ENCODE measurements around the gene TTC7B.

The TTC7B gene

DNA sequence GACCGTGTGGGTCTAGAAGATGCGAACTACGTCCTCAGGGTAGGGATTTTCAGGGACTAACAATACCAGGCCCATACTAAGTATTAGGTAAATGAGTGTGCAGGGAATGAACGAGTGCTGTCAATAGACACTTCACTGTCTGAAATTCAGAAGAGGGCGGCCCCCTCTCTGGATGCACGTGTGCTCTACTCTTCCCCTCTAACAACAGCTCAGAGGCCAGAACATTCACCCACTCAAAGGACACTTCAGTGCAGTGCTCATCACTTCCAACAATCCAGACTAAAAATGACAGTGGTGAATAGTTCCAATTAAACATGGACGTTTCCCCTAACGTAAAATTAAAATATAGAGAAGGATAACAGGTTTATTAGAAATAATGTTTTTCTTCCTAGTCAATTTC lies 219.5 kb downstream of the TTC7B start:
- Mint-ChIP-seq H3K36me3 (ENCODE audit: low read depth) (peaks cover 3% of the 10 kb centered on the region), H3K27me3 (ENCODE audit: low read depth) (no peaks in the 10 kb centered on the region), H3K4me1 (peaks cover 22% of the 10 kb centered on the region), H3K27ac (no peak overlapping the region), H3K9me3 (no peaks in the 10 kb centered on the region), H3K4me3 (no peak overlapping the region)
- TF ChIP-seq, protein P1, sequence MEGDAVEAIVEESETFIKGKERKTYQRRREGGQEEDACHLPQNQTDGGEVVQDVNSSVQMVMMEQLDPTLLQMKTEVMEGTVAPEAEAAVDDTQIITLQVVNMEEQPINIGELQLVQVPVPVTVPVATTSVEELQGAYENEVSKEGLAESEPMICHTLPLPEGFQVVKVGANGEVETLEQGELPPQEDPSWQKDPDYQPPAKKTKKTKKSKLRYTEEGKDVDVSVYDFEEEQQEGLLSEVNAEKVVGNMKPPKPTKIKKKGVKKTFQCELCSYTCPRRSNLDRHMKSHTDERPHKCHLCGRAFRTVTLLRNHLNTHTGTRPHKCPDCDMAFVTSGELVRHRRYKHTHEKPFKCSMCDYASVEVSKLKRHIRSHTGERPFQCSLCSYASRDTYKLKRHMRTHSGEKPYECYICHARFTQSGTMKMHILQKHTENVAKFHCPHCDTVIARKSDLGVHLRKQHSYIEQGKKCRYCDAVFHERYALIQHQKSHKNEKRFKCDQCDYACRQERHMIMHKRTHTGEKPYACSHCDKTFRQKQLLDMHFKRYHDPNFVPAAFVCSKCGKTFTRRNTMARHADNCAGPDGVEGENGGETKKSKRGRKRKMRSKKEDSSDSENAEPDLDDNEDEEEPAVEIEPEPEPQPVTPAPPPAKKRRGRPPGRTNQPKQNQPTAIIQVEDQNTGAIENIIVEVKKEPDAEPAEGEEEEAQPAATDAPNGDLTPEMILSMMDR (IDR thresholded peaks at IDR 0.05; ENCODE audit: unreplicated experiment in 3 of 3), result no peak

DNA sequence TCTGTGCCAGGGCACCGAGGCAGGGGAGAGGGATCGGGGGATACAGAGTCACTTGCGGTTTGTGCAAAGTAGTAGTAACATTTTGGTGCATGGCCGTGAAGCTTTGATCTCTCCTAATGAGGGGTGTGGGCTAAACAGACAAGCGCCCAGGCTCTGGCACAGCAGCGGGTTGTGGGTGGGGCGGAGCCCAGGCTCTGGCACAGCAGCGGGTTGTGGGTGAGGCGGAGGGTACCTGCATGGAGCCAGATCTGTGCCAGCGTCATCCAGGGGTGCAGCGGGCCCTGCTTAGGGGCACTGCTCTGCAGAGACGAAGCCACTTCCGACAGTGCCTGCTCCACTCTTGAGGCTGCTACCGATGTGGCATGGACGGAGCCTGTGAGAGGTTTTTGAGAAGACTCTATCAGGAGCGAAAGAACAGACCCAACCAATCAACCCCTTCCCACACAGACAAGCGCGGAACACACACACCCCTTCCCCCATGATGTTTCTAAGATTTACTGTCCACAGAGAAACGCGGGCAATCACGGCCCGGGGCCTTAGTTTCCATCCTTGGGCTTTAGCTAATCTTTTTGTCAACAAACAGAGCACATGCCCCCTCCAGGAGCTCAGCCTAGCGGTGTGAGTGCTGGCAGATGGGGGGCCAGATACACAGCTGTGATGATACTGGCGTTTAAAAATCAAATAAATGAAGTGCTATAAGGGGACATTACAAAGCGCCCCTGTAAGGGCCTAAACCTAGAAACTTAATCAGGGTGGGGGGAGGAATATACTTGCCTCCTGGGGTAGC lies 222.8 kb downstream of the TTC7B start:
- H3K4me1 Mint-ChIP-seq, result peaks cover 7% of the 10 kb centered on the region
- TF ChIP-seq, protein P1 (IDR thresholded peaks at IDR 0.05; ENCODE audit: unreplicated experiment in 3 of 3), result no peak
- H3K4me3 Mint-ChIP-seq, result no peak overlapping the region
- H3K27me3 Mint-ChIP-seq (ENCODE audit: low read depth), result no peaks in the 10 kb centered on the region
- no peaks in the 10 kb centered on the region for H3K9me3 Mint-ChIP-seq
- H3K27ac Mint-ChIP-seq, result no peak overlapping the region
- H3K36me3 Mint-ChIP-seq (ENCODE audit: low read depth), result peaks cover 8% of the 10 kb centered on the region

DNA sequence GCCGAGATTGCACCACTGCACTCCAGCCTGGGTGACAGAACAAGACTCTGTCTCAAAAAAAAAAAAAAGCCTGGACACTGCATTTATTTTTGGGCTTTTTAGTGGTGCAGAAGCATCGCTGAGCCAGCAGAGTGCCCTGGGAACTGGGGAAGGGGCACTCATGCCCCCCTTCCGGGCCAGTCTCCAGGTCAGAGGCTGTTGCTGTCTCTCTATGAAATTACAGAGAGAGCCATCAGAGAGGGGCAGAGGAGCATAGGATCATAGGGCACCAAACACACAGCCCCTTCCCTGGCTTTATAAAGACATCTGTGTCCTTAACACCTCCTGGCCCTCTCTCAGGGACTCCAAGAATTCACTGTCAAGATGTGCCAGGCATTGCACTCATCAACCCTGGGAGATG lies 223.6 kb downstream of the TTC7B start:
- H3K27ac Mint-ChIP-seq, result no peak overlapping the region
- H3K9me3 Mint-ChIP-seq, result no peaks in the 10 kb centered on the region
- H3K27me3 Mint-ChIP-seq (ENCODE audit: low read depth), result peaks cover under 1% of the 10 kb centered on the region
- peaks cover 8% of the 10 kb centered on the region for H3K36me3 Mint-ChIP-seq (ENCODE audit: low read depth)
- TF ChIP-seq, protein P1 (IDR thresholded peaks at IDR 0.05; ENCODE audit: unreplicated experiment in 3 of 3), result no peak
- H3K4me3 Mint-ChIP-seq, result no peak overlapping the region
- H3K4me1 Mint-ChIP-seq, result peaks cover 7% of the 10 kb centered on the region

DNA sequence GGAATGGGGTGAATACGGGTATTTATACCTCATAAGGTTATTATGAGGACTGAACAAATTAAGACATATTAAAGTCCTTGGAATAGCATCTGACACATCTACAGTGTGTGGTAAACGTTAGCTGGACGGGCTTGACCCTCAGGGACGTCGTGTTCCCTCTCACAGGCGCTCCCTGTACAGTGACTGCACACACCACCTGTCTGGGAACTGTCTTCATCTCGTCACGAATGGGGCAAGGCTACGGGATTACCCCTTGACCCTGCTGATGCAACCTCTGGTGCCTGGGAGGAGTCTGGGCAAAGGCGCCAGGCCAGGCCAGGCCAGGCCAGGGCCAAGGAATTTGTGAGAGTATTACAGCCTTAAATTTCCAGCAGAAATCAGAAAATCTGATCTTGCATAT lies 228.3 kb downstream of the TTC7B start:
- Mint-ChIP-seq H3K4me1 (peaks cover 10% of the 10 kb centered on the region), H3K36me3 (ENCODE audit: low read depth) (peaks cover 17% of the 10 kb centered on the region), H3K27ac (no peak overlapping the region), H3K27me3 (ENCODE audit: low read depth) (peaks cover 5% of the 10 kb centered on the region), H3K4me3 (no peak overlapping the region), H3K9me3 (no peaks in the 10 kb centered on the region)
- TF ChIP-seq, protein P1 (IDR thresholded peaks at IDR 0.05; ENCODE audit: unreplicated experiment in 3 of 3), result no peak

DNA sequence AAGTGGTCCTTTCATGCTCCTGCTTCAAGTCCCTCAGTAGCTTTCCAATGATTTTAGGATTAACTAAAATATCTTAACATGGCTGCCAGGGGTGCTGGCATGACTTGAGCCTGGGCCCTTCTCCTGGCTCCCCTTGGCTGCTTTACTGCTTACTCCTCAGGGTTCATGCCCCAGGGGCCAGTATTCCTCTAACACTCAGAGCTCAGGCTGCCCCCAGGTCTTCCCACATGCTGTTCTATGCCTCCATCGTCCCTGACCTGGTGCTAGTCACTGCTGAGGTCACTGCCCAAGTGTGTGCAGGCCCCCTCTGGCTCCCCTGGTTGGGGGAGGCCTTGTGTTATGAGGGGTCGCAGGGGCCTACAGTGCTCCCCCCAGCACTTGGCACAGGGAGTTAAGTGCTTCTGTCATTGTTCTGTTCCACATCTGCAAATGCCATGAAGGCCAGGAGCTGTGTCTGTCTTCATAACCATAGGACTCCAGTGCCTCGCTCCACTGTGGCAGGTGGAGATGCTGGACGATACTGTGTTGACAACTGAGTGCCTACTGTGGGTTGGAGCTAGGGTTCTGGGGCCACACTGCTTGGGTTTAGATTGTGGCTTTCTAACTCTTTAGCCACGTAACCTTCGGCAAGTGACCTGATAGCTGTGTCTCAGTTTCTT lies 228.8 kb downstream of the TTC7B start:
- TF ChIP-seq, protein P1 (IDR thresholded peaks at IDR 0.05; ENCODE audit: unreplicated experiment in 3 of 3), result no peak
- Mint-ChIP-seq H3K36me3 (ENCODE audit: low read depth) (peaks cover 17% of the 10 kb centered on the region), H3K27ac (no peak overlapping the region), H3K27me3 (ENCODE audit: low read depth) (peaks cover 5% of the 10 kb centered on the region), H3K4me3 (no peak overlapping the region), H3K9me3 (no peaks in the 10 kb centered on the region), H3K4me1 (peaks cover 10% of the 10 kb centered on the region)

Measured in nephron (organoid).